NCI-H345 treated with DMSO at 0.1 percent for 48 hours (cell line): Measurements from ENCODE around the gene PNMT.

Experiments
- DNase-seq: peaks from one replicate; lab custom pipeline; 2025; ENCODE audit not compliant: unreplicated experiment; lab: John Stamatoyannopoulos, UW

Gene PNMT

GRCh38 chr17:39667945-39668924, at the start of gene PNMT:
Gene PNMT, plus strand, starts transcription at chr17:39668453. Its CDS starts 23 bp downstream, at chr17:39668476.
- peak; percentile 21 for DNase-seq

GRCh38 chr17:39618956-39619785, 49.1 kb upstream of the PNMT start:
- DNase-seq, result no peak

- DNase-seq, result no peak
These were observed 48.5 kb upstream of the PNMT start for GRCh38 chr17:39619786-39620101.

- DNase-seq, result peak; percentile 79
These were observed 46.5 kb upstream of the PNMT start for GRCh38 chr17:39621523-39622379.

- DNase-seq, result no peak
These were observed 45.8 kb upstream of the PNMT start for GRCh38 chr17:39622380-39623006.

- DNase-seq, result peak; percentile 51
These were observed 44.8 kb upstream of the PNMT start for GRCh38 chr17:39623356-39623950.

- DNase-seq, result no peak
These were observed 43.9 kb upstream of the PNMT start for GRCh38 chr17:39624313-39624712.

GRCh38 chr17:39625198-39625785, 43.0 kb upstream of the PNMT start:
- DNase-seq, result no peak

GRCh38 chr17:39626171-39627046, 41.8 kb upstream of the PNMT start, which contains the start of gene PPP1R1B:
Gene PPP1R1B, plus strand, starts transcription at chr17:39626952. Its CDS starts 441 bp downstream, at chr17:39627393.
- DNase-seq, result no peak

GRCh38 chr17:39627047-39627711, 41.1 kb upstream of the PNMT start:
- DNase-seq, result no peak

- no peak for DNase-seq
These were observed 40.3 kb upstream of the PNMT start for GRCh38 chr17:39627712-39628516.

GRCh38 chr17:39628655-39629493, 39.4 kb upstream of the PNMT start:
- peak; percentile 31 for DNase-seq

GRCh38 chr17:39629494-39629880, 38.8 kb upstream of the PNMT start:
- no peak for DNase-seq

- DNase-seq, result no peak
These were observed 38.4 kb upstream of the PNMT start for GRCh38 chr17:39629898-39630297.

- DNase-seq, result no peak
These were observed 36.9 kb upstream of the PNMT start for GRCh38 chr17:39631403-39631802.

GRCh38 chr17:39632153-39632941, 35.9 kb upstream of the PNMT start:
- no peak for DNase-seq
